MCF 10A (cell line): ENCODE results near the gene HIPK1. TPM values are rescaled to one million over a fixed set of nuclear protein-coding genes. Genes with fewer than 3 reads are reported as not detected.

Experiments
- Bru-seq: library from RNA; stranded (reverse); fragments of 400-500 nt; gene quantifications from one replicate; lab custom pipeline; 2021; lab: Mats Ljungman, UMichigan
- BruChase-seq, 2 experiments: library from RNA; stranded (reverse); fragments of 400-500 nt; gene quantifications; one replicate each; lab custom pipeline; 2021; lab: Mats Ljungman, UMichigan
- BruUV-seq: library from RNA; stranded (reverse); fragments of 400-500 nt; replicated peaks from 2 replicates; lab custom pipeline; 2021; lab: Mats Ljungman, UMichigan
- CTCF ChIA-PET: fragments of 300-600 bp; sonication (Branson Sonifier 250); formaldehyde crosslinking; extraction: SDS; loops from one replicate; lab custom pipeline; 2021; ENCODE audit warnings: antibody characterized with exemption, inconsistent platforms; lab: Yijun Ruan, JAX
- POLR2A ChIA-PET: fragments of 300-600, 350-650 bp; sonication (Branson Sonifier 250); formaldehyde crosslinking; extraction: SDS; loops from one replicate; lab custom pipeline; 2020; ENCODE audit warnings: antibody characterized with exemption, inconsistent platforms; lab: Yijun Ruan, JAX
- DNase-seq: peaks from one replicate; pipeline ENCODE4 v3.0.0-alpha.2; 2018; ENCODE audit not compliant: unreplicated experiment
- H3K27ac Mint-ChIP-seq: one replicate; pipeline ENCODE4 v1.8.0; 2022; ENCODE audit warnings: mild to moderate bottlenecking, low read depth, mixed read lengths; ENCODE audit not compliant: unreplicated experiment
- H3K27me3 Mint-ChIP-seq: one replicate; pipeline ENCODE4 v1.8.0; 2022; ENCODE audit warnings: mixed read lengths; ENCODE audit not compliant: insufficient read depth, unreplicated experiment
- H3K36me3 Mint-ChIP-seq: one replicate; pipeline ENCODE4 v1.8.0; 2022; ENCODE audit warnings: mild to moderate bottlenecking, moderate library complexity, mixed read lengths; ENCODE audit not compliant: insufficient read depth, unreplicated experiment
- H3K4me1 Mint-ChIP-seq: one replicate; pipeline ENCODE4 v1.8.0; 2022; ENCODE audit warnings: mixed read lengths; ENCODE audit not compliant: insufficient read depth, unreplicated experiment
- H3K4me3 Mint-ChIP-seq: one replicate; pipeline ENCODE4 v1.8.0; 2022; ENCODE audit warnings: mild to moderate bottlenecking, moderate library complexity, mixed read lengths; ENCODE audit not compliant: unreplicated experiment
- H3K9me3 Mint-ChIP-seq: one replicate; pipeline ENCODE4 v1.8.0; 2022; ENCODE audit warnings: mixed read lengths; ENCODE audit not compliant: unreplicated experiment
- CTCF ChIP-seq: fragments of 200-600 bp; IDR thresholded peaks from one replicate; pipeline ENCODE4 v1.8.0; 2022; ENCODE audit warnings: antibody characterized with exemption, mild to moderate bottlenecking; ENCODE audit not compliant: unreplicated experiment
- intact Hi-C: fragments of 100-400 bp; cut with micrococcal nuclease; formaldehyde crosslinking; loops from 2 replicates; pipeline ENCODE4 v1.14.1; 2022
- long read RNA-seq: library from polyadenylated mRNA; stranded (forward); transcript quantifications from one replicate; pipeline ENCODE4 v2.0.0, GENCODE V29; 2022
- total RNA-seq: library from RNA; stranded (reverse); gene quantifications from 2 replicates; pipeline ENCODE4 v1.2.3, GENCODE V29; 2022

The HIPK1 gene
- total RNA-seq (46.7 and 50.2 TPM in 2 replicates), Bru-seq, nascent RNA (percentile 79 among the genes with signal in this experiment), BruChase-seq, experiment 1, labeled RNA remaining after a 6-hour chase (percentile 95 among the genes with signal in this experiment), BruChase-seq, experiment 2, labeled RNA remaining after a 2-hour chase (percentile 89 among the genes with signal in this experiment)
- long read RNA-seq, partial matches to known transcripts: 36 of 37 reads
- long read RNA-seq, other reads (novel, unspliced or antisense): 1 of 37 reads

- Mint-ChIP-seq H3K4me1 (peaks cover 47% of the 10 kb centered on the region), H3K27ac (peak within 1 kb of the TSS; percentile 97), H3K9me3 (no peaks in the 10 kb centered on the region), H3K27me3 (no peaks in the 10 kb centered on the region), H3K36me3 (peaks cover 9% of the 10 kb centered on the region), H3K4me3 (peak within 1 kb of the TSS; percentile 95)
- intact Hi-C loops: loop anchor here (1.0 kb wide), 1 partner anchor 24 kb away; the partner anchor contains the start of gene DCLRE1B
- TF ChIP-seq CTCF: no peak
- TSS peak; percentile 50 for BruUV-seq
- POLR2A ChIA-PET: interaction anchor here (0.7 to 9.2 kb wide), 18 partner anchors 9 to 828 kb away, joined by 3 to 228 read pairs (median 6); partner anchors contain the start of genes AP4B1, CSDE1, DCLRE1B and OLFML3
- CTCF ChIA-PET: interaction anchor here (0.5 to 5.3 kb wide), 11 partner anchors 9 to 1213 kb away, joined by 3 to 48 read pairs (median 6); partner anchors contain the start of genes AP4B1 and DCLRE1B
- DNase-seq: peak; percentile 89
Measured at GRCh38 chr1:113928941-113929749, at the start of gene HIPK1. Gene HIPK1, plus strand, starts transcription at chr1:113929324.

GRCh38 chr1:113879739-113880038, 49.4 kb upstream of the HIPK1 start:
- no TSS peak for BruUV-seq
- ChIA-PET POLR2A (interaction anchor here (0.5 to 0.6 kb wide), 2 partner anchors 857 to 951 kb away, joined by 3 to 4 read pairs; no protein-coding TSS in a partner anchor), CTCF (interaction anchor here (1.6 kb wide), 1 partner anchor 11 kb away, joined by 4 read pairs; no protein-coding TSS in a partner anchor)
- no peaks in the 10 kb centered on the region for H3K36me3 Mint-ChIP-seq
- TF ChIP-seq CTCF: no peak
- intact Hi-C loops: no loop called here
- no peaks in the 10 kb centered on the region for H3K27me3 Mint-ChIP-seq
- DNase-seq: no peak
- peaks cover 2% of the 10 kb centered on the region for H3K4me1 Mint-ChIP-seq
- no peaks in the 10 kb centered on the region for H3K9me3 Mint-ChIP-seq
- no peak overlapping the region for H3K4me3 Mint-ChIP-seq
- no peak overlapping the region for H3K27ac Mint-ChIP-seq

GRCh38 chr1:113881661-113882060, 47.5 kb upstream of the HIPK1 start:
- Mint-ChIP-seq H3K4me1 (no peaks in the 10 kb centered on the region), H3K4me3 (no peak overlapping the region), H3K27ac (no peak overlapping the region), H3K9me3 (no peaks in the 10 kb centered on the region), H3K36me3 (no peaks in the 10 kb centered on the region), H3K27me3 (no peaks in the 10 kb centered on the region)
- CTCF ChIA-PET: interaction anchor here (0.7 kb wide), 3 partner anchors 12 to 43 kb away, joined by 3 read pairs; no protein-coding TSS in a partner anchor
- BruUV-seq: no TSS peak
- intact Hi-C loops: no loop called here
- no peak for TF ChIP-seq CTCF
- POLR2A ChIA-PET: interaction anchor here (0.7 to 1.3 kb wide), 2 partner anchors 17 to 49 kb away, joined by 3 to 4 read pairs; no protein-coding TSS in a partner anchor
- no peak for DNase-seq
